K562 (cell line): ENCODE data around the gene FBP2.

Experiments used
- CHD4 ChIP-seq: fragments of 200-600 bp; sonication (generic); IDR thresholded peaks from 3 replicates; pipeline ENCODE4 v1.6.1; 2012; ENCODE audit warnings: low read depth, mild to moderate bottlenecking, mixed read lengths, low read length, inconsistent platforms; ENCODE audit not compliant: insufficient read depth, insufficient replicate concordance, poor library complexity, severe bottlenecking
- MAX ChIP-seq: sonication (generic); formaldehyde crosslinking; IDR thresholded peaks from 2 replicates; pipeline ENCODE4 v1.9.0; 2022; ENCODE audit warnings: mild to moderate bottlenecking, missing genetic modification reagents
- NEUROD1 ChIP-seq: fragments of 150-350 bp; IDR thresholded peaks from 2 replicates; pipeline ENCODE4 v1.6.1; 2014; ENCODE audit warnings: borderline replicate concordance, low read length, low read depth; ENCODE audit not compliant: partially characterized antibody
- POLR2A ChIP-seq: fragments of 450-650 bp; conservative IDR thresholded peaks from 2 replicates; pipeline ENCODE4 v1.6.1; 2016
- RFX5 ChIP-seq: IDR thresholded peaks from 2 replicates; pipeline ENCODE4 v1.6.1; 2011; ENCODE audit warnings: low read depth, mild to moderate bottlenecking, improper control_type of control experiment, low read length
- SIN3B ChIP-seq: fragments of 450-650 bp; IDR thresholded peaks from 2 replicates; pipeline ENCODE4 v1.6.1; 2017; ENCODE audit warnings: low read depth, mild to moderate bottlenecking, moderate library complexity
- TEAD4 ChIP-seq, 2 experiments: sonication (generic) in 1 of 2; formaldehyde crosslinking in 1 of 2; IDR thresholded peaks; 2 replicates each; pipeline versions ENCODE4 v1.6.1 to v1.8.0; 2012 to 2022; ENCODE audit warnings: borderline replicate concordance in 1 of 2, inconsistent platforms in 1 of 2, low read length in 1 of 2, mild to moderate bottlenecking in 1 of 2, missing genetic modification reagents in 1 of 2

GRCh38 chr9:94630281-94630680, 36.7 kb upstream of the FBP2 start:
- no peak for TF ChIP-seq CHD4
- TF ChIP-seq TEAD4 (IDR thresholded peaks at IDR 0.05; ENCODE audit: low read length) = no peak
- no peak for TF ChIP-seq TEAD4 (CRISPR knock-in tag; IDR thresholded peaks at IDR 0.05; ENCODE audit: borderline replicate concordance)
- TF ChIP-seq SIN3B = no peak
- TF ChIP-seq NEUROD1 = no peak
- no peak for TF ChIP-seq RFX5
- no peak for TF ChIP-seq POLR2A
- no peak for TF ChIP-seq MAX
